Left forelimb (tissue), 1 donor: ENCODE measurements around the gene PAX1.

ENCODE experiments used
- DNase-seq: peaks from one replicate; pipeline ENCODE4 v3.0.0-alpha.2; 2018; ENCODE audit warnings: low spot score

The PAX1 gene

DNA sequence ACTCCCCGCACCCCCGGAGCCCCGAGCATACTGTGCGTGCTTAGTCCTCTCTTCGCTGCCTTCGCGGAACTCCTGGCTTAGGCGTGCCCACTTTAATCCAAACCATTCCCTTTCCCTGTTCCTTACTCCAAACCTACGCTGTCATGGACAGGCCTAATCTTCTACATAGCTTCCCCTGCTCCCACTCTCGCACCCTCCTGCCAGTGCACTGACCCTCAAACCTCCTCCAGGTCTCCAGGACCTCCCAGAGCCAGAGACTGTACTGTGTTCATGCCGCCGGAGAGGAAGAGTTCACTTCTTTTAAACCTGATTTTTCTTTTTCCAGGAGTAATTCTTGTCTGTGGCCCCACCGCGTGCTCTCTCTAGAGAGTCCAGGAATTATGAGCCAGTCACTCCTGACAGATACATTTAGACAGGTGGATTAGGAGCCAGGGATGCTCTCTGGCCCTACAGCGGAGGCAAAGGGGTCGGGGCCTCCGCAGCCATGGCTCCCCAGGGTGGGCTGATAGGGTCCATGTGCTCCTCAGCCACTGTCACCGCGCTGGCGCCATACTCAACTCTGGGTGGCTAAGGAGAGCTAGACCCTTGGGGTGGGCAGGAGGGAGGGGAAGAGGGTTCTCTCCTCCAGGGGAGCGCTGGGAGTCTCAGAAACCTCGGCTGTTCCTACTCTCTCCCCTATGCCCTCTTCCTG is 1.6 kb upstream of the PAX1 start:
- no peak for DNase-seq

DNA sequence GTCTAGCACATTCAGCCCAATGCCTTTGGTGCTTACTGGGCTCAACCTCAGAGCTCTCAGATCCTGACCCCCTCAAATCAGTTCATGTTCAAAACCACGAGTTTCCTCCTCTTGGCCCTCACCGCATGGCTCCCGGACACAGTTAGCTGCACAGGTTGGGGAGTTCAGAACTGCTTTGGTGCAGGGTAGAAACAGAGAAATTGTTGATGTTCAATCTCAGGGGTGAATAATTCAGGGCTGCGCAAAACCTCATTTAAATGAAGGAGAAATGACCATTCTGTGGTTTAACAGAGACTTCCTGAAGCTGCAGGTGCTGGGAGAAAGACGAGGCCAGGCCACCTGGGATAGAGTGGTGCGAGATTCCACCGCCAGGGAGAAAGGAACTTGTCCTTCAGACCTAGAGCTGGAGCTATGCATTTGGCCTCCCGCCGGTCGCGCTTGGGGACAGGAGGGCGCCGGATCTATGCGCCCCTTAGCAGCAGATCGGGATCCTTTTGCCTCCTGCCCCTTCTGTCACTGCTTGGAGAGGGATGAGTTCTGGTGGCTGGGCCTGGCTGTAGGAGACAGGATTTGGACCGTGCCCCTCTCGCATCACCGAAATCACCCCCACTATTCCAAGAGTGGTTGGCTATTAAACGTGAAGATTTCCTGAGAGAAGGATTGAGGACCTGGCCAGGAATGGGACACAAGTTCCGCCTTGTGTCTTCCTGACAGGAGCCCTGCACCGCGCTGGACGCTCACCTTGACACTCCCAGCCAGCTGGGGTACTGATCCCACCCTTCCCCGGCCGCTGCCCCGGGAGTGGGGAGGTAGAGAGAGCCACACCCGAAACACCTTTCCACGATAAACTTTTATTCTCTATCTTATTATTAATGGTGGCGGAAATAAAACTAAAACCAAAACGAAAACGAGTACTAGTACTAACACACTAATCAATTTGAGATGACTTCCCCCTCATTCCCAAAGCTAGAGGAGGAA is 767 bp upstream of the PAX1 start:
- DNase-seq = no peak

DNA sequence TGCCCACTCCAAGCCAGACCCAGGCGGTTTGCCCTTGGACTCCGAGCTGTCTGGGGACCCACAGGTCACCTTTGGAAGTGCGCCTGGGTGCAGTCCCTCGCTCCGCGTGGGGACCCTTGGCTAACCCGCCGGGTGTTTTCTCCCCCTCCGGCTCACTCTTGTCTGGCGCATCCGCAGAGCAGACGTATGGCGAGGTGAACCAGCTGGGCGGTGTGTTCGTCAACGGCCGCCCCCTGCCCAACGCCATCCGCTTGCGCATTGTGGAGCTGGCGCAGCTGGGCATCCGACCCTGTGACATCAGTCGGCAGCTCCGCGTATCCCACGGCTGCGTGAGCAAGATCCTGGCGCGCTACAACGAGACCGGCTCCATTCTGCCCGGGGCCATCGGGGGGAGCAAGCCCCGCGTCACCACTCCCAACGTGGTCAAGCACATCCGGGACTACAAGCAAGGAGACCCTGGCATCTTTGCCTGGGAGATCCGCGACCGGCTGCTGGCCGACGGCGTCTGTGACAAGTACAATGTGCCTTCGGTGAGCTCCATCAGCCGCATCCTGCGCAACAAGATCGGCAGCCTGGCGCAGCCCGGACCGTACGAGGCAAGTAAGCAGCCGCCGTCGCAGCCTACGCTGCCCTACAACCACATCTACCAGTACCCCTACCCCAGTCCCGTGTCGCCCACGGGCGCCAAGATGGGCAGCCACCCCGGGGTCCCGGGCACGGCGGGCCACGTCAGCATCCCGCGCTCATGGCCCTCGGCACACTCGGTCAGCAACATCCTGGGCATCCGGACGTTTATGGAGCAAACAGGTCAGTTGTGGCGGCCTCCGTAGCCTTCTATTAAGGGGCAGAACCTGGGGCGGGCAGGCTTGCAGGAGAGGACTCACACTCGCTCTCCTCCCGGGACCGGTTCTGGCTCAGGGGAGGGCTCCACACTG is 1.1 kb downstream of the PAX1 start:
- no peak for DNase-seq

DNA sequence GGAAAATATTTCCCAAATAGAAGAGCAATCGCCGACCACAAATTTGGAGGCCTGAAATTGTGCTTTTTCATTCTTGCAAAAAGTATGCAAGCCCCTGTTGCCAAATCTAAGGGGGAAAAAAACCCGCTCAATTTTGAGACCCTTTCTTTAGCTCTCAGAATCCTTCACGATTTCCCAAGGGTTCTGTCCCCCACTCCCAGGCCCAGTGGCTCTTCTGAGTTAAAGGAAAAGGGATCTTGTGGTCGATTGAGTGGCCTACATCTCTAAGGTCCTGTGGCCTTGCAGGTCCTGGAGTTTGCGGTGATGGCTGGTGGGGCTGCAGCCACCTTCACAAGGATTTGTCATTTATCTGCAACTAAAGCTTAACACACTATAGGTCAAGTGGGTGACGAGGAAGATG is 1.8 kb downstream of the PAX1 start:
- no peak for DNase-seq

DNA sequence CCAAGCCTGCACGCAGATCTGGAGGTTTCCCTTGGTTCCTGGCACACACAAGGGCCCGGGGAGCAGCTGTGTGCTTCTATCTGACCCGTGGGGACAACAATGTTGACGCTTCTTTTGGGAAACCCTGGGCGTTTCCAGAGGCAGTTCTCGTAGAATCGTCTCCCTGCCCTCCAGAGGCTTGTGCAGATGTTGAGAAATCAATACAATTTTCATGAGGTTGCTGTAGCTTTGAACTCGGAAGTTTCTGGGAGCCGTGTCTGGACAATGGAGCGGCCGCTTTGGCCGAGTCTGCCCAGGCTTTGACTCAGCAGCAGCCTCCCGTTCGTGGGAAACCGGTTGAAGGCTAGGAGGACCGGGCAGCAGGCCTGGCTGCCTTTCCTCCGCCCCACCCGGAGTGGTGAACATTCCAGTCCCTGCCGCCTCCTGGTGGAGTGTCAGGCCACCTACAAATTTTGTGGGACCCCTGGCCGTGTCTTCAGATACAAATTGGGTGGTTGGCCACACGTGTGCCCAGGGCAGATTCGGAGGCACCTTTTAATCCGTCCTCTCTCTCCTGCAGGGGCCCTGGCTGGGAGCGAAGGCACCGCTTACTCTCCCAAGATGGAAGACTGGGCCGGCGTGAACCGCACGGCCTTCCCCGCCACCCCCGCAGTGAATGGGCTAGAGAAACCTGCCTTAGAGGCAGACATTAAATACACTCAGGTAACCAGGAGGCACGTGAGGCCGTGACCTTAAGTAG is 2.7 kb downstream of the PAX1 start:
- DNase-seq = no peak

DNA sequence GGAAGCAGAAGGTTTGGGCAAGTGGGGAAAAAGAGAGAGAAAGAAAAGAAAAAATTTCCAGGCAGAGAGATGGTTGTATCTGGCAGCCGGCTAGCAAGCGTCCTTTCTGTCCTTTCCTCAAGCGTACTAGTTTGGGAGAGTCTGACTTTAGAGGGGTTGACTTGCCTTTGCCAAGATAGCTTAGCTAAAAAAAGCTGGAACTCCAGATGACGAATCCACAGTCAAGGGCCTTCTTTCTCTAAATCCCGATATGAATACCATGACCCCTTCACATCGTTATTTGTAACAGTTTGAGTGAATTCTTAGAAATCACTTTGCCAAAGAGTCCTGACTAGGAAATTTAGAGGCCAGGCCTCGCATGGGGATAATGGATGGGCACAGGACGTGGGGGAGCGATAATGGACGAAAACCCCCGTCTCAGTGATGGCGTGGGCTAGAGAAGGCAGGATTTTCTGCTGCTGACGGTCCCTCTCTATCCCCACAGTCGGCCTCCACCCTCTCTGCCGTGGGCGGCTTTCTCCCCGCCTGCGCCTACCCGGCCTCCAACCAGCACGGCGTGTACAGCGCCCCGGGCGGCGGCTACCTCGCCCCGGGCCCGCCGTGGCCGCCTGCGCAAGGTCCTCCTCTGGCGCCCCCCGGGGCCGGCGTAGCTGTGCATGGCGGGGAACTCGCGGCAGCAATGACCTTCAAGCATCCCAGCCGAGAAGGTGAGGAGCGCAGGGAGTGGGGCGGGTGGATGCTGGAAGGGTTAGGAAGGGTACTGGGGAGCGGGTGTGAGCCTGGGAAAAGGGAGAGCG is 3.5 kb downstream of the PAX1 start:
- no peak for DNase-seq

DNA sequence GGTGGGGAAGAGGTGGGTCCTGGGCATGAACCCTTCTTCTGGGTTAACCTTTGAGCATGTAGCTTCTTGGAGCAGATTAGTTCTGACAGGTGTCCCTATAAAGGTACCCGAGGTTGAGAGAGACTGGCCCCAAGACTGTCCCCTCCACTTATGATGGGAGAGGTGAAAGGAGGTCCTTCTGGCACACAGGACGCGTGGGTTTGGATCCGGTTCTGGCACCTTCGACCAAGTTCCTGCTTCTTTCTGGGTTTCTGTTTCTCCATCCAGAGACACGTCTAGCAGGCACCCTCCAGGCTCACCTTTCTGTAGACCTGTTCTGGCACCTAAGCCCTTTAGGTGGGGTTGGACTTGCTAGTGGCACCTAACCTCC is 4.1 kb downstream of the PAX1 start:
- DNase-seq = no peak

DNA sequence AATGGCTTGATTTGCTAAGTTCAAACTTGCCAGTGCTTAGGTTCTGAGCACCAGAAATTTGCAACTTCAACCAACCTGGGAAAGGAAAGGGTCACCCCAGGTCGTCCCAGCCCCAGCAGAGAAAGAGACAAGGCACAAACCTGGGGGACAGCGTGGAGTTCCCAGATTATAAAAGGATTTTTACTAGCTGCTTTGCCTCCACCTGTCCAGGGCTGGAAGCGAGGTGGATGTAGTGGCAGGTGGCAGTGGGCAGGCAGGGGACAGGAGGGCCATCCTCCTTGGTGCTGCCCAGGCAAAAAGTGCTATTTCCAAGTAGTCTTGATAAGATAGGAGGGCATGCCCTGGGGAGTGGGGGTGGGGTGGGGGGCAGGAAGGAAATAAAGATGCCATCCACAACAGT is 4.9 kb downstream of the PAX1 start:
- DNase-seq = no peak

DNA sequence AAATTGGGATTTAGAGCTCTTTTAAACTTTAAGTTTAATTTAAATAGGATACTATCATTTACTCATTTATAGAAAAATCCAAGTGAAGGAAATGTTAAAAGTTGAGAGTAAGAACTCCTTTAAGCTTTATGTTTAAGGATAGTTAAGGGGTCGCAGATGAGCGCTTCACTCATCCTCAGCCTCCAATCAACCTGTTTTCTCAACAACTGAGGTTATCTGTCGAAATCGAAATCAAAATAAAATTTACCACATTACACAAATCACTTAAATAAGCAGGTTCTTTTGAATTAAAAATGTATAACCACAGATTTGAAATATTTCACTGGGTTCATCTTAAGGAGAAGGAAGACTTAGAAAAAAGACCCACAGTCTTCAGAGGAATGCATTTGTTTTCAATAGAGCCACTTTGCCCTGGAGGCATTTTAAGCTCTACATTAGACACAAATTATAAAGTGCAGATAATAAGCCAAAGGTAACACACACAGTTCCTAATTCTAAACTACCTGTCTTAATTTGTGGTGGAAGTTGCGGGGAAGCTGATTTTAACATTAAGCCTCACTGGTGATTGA is 5.5 kb downstream of the PAX1 start:
- DNase-seq = no peak

DNA sequence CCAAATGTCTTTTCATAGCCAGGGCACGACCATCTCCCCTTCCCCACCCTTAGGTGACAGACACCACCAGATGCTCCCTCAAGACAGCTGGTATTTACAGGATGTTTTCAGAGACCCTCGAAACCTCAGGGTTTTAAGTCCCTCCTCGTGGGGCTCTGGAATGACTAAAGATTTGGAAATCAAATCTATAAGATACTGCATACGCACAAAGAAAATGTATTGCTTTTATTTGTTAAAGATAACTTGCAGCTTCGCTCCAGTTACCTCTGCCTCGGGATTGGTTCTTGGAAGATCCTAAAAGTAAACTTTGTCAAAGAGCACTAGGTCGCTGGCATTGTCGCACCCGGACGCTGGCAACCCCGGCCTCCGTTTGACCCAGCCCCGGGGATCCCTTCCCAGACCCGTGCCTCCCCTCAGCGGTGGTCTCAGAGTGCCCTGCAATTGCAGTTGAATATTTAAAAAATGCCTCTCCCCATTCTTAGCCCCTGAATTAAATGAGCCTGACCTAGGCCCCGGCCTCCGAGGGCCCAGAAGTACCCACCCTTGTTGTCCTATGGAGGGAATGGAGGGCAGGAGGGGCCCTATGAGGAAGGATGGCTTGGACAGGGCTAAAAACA is 7.1 kb downstream of the PAX1 start:
- DNase-seq = no peak

DNA sequence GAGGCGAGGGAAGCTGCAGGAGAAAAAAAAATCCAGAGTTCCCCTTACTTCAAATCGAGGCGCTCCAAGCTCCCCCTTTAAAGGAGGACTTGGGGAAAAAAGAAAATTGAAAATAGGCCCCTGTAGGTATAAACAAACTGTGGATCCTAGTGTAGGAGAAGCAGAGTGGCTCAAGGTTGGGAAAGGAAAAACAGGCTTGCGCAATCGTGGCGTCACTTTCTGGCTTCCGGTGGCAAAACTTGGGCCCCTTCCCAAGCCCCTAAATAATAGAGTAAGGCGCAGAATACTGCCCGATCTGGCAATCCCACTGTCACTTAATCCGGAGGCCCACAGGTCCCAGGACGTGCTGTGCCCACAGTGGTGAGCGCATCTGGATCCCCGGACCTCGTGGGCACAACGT is 8.0 kb downstream of the PAX1 start:
- DNase-seq = no peak

DNA sequence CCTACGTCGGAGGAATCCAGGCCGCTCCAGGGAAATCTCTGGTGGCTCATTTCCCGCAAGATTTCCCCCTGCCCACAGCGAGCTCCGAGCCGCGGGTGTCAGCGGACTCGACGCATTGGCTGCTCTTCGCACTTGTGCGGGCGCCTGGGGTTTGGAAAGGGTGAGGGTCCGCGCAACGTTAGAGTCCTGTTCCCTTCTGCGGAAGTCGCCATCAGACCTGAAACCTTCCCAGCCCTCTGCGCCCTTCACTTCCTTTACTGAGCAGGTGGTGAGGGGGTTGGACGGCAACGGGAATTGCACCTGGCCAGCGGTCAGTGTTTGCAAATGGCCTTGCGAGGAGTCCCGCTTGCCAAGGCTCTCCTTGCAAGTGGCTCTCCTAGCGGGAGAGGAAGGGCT is 8.4 kb downstream of the PAX1 start:
- no peak for DNase-seq

DNA sequence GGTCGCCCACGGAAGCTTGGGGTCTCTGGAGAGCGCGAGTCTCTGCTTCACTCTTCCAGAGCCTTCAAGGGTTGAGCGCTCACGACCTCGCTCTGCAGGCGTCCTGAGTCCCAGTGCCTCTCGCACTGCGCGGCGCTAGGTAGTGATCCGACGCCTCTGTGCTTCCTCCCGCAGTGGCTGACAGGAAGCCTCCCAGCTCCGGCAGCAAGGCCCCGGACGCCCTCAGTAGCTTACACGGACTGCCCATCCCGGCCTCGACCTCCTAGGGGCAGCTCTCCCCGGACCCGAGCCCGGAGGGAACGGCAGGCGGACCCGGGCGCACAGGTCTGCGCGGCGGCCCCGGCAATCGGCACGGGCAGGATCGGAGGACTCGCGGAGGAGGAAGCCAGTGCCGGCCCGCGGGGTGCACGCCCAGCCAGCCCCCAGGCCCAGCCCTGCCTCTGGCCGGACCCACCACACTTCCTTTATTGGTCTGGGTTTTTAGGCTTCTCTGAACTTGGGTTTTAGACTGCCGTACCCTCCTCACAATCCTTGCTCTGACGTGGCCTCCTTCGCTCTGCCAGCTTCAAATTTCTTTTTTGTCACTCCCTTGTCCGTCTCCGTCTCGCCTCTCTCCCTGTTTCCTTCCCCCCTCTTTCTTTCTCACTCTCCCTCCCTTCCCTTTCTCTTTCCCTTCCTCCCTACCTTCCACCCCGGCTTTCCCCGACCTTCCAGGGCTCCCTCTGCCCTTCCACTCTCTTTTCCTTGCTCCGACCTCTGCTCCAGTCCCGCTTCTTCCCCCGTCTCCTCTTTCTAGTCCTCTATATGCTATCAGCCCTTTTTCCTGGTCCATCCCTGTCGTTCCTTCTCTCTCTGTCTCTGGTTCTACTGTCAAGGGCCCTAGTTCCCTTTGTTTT is 9.1 kb downstream of the PAX1 start:
- no peak for DNase-seq

DNA sequence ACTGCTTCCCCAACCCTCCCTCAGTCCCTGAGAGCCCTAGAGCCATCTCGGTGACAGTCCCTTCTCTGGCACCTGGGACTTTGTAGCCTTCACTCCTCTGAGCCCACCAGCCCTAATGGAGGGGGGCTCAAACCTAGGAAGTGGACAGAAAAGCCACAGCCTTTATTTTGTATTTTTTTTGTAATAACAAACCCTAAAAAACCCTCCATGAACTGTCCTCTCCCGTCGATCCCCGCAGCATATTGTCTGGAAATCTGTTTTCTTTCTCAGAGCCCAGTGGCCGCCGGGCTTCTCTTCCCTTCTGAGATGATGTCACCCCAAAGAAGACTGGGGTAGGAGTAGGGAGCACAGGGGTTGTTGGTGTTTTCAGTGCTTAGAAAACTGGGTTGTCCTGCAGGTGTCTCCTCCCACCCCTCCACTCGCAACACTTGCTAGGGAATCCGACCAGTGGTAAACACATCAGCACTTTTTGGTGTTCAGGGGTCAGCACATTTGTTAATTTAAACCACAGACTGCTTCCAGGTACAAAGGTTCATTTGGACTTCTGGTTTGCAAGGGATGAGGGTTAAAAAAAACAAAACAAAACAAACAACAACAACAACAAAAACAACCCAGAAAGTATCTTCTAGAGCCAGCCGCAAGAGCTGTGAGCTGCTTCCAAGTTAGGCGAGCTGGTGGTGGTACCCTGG is 9.9 kb downstream of the PAX1 start:
- no peak for DNase-seq

DNA sequence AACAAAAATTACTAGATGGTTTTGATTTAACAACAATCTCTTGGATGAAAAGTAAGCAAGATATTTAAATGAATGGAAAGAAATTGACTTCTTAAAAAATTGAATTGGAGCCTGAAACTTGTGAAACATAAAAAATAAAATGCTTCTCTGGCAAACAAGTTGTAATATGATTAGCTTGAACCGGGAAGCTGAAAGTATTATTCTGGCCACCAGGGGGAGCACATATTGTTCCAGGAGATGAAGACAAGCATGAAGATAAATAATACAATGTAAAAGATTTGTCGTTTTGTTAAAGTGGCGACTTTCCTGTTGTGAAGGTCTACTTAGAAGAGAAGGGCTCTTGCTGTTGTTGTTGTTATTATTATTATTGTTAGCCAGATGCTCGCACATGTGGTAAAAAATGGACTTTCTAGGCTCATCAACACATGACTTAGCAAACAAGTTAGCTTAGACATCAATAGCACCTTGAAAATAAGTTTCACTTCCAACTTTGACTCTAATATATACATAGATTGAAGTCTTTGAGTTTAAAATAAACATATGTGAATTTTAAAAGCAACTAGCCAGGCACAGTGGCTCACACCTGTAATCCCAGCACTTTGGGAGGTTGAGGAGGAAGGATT is 14.2 kb downstream of the PAX1 start:
- no peak for DNase-seq

DNA sequence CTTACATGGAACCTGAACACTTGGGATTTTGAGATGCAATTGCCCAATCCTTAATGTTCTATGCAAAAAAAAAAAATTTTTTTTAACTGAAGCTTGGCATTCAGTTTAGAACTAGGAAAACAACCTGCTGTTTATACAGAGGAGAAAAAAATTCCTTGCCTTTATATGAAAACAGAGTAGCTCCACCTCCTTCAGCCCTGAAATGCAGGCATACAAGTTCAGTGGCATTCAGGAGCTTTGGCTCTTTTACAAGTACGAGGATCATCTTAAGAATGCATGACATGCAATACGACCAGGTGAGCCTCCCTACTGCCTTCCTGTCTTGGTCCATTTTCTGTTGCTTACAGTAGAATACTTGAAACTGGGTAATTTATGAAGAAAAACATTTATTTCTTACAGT is 20.4 kb downstream of the PAX1 start:
- no peak for DNase-seq

DNA sequence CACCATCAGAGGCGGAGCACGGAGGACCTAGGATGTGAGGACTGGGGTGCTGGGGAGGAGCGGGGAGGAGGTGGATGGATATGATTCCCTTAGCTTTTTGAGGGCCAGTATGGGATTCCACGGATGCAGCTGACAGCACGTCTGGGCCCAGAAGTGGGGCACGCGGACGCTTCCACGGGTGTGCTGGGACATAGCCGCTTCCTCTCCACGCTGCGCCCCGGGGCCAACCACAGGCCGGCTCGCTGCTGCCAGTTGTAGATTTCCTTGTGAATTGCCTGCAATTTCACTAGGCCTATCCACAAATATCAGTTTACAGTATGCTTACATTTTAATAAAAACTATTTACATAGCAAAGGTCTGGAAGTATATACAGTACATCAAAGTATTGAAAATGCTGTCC is 23.9 kb downstream of the PAX1 start:
- no peak for DNase-seq

DNA sequence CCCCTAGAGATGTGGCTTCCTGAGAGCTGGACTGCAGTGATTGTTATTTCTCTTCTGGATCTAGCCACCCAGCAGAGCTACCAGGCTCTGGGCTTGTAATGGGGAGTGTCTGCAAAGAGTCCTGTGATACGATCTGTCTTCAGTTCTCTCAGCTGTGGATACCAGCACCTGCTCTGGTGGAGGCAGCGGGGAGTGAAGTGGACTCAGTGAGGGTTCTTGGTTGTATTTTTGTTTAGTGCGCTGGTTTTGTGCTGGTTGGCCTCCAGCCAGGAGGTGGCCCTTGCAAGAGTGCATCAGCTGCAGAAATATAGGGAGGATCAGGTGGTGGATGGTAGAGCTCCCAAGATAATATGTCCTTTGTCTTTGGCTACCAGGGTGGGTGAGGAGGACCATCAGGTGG is 33.7 kb downstream of the PAX1 start:
- DNase-seq = no peak
